ENCODE measurements around the gene ZBED2.

ZBED2 gene

GRCh38 chr3:111604119-111604518, 9.0 kb upstream of the ZBED2 start:
- H3K27ac ChIP-seq, result no peak overlapping the region
- TF ChIP-seq ZFX (IDR thresholded peaks at IDR 0.05) (no peak), CTCF (conservative IDR thresholded peaks at IDR 0.05) (no peak)

- no peak overlapping the region for H3K27ac ChIP-seq
- TF ChIP-seq CTCF (conservative IDR thresholded peaks at IDR 0.05) (no peak), ZFX (IDR thresholded peaks at IDR 0.05) (no peak)
These were observed 8.5 kb upstream of the ZBED2 start for GRCh38 chr3:111603679-111604078.

- H3K27ac ChIP-seq, result no peak overlapping the region
These were observed 6.7 kb upstream of the ZBED2 start for GRCh38 chr3:111601810-111602209.

GRCh38 chr3:111598552-111598951, 3.4 kb upstream of the ZBED2 start:
- no peak overlapping the region; the same call in 1 of the 2 replicates for H3K27ac ChIP-seq
- no peak for TF ChIP-seq ZFX (IDR thresholded peaks at IDR 0.05)
- no peak for TF ChIP-seq CTCF (conservative IDR thresholded peaks at IDR 0.05)

More at GRCh38 chr3:111601810-111602209, 6.7 kb upstream of the ZBED2 start:
- TF ChIP-seq ZFX (IDR thresholded peaks at IDR 0.05) (no peak), CTCF (conservative IDR thresholded peaks at IDR 0.05) (no peak)

GRCh38 chr3:111598139-111598538, 3.0 kb upstream of the ZBED2 start:
- H3K27ac ChIP-seq, result no peak overlapping the region
- TF ChIP-seq ZFX (IDR thresholded peaks at IDR 0.05) (no peak), CTCF (conservative IDR thresholded peaks at IDR 0.05) (no peak)

GRCh38 chr3:111596328-111596727, 1.2 kb upstream of the ZBED2 start:
- TF ChIP-seq CTCF (conservative IDR thresholded peaks at IDR 0.05) (no peak), ZFX (IDR thresholded peaks at IDR 0.05) (no peak)
- no peak overlapping the region for H3K27ac ChIP-seq

- no peak overlapping the region for H3K27ac ChIP-seq
- TF ChIP-seq CTCF (conservative IDR thresholded peaks at IDR 0.05), result no peak
- no peak for TF ChIP-seq ZFX (IDR thresholded peaks at IDR 0.05)
These were observed 365 bp downstream of the ZBED2 start for GRCh38 chr3:111594781-111595180.
